ENCODE measurements around the gene THAP7.

Gene THAP7

DNA sequence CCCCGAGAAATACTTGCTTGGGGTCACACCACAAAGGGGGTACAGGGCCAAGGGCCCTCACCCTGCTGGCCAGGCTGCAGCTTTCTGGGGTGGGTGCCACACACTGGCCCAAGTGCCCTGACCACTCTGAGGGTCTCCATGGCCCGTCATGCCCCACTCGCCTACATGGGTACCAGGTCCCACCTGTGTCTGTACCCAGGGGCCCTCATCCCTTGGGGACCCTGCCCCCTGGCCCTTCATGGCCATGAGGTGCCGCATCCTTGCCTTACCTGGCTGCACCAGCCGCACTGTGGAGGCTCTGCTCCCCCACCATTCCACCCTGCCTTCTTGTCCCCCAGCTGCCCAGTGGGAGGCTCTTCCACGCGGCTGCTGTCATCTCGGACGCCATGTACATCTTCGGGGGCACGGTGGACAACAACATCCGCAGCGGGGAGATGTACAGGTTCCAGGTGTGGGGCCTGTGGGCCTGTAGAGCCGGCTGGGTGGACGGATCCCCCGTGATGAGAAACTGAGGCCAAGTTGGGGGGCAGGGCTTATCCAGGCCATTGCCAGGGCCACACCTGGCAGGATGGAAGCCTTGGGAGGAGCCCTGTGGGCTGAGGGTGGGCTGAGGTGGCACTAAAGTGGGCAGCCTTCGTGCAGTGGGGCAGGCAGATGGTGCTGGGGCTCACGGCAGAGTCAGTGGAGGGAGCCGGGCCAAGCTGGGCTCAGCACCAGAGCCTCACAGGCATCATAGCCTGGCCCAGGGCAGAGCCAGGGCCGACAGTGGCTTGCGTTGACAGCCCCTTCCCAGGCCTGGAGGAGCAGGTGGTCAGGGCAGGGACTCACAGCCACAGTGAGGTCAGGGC, 9.2 kb downstream of the THAP7 start:
- no peak for DNase-seq

DNA sequence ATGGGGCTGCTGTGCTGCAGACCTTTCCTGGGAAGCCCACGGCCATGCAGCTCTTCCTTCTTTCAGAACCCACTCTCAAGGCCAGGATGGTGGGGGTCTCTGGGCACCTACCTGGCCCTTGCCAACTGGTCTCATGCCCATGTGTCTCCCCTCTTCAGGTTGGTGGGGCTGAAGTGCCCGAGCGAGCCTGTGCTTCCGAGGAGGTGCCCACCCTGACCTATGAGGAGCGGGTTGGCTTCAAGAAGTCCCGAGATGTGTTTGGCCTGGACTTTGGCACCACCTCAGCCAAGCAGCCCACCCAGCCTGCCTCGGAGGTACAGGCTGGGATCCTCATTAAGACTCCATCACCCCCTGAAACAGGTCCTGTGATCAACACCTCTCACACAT, 9.9 kb downstream of the THAP7 start:
- DNase-seq = no peak

DNA sequence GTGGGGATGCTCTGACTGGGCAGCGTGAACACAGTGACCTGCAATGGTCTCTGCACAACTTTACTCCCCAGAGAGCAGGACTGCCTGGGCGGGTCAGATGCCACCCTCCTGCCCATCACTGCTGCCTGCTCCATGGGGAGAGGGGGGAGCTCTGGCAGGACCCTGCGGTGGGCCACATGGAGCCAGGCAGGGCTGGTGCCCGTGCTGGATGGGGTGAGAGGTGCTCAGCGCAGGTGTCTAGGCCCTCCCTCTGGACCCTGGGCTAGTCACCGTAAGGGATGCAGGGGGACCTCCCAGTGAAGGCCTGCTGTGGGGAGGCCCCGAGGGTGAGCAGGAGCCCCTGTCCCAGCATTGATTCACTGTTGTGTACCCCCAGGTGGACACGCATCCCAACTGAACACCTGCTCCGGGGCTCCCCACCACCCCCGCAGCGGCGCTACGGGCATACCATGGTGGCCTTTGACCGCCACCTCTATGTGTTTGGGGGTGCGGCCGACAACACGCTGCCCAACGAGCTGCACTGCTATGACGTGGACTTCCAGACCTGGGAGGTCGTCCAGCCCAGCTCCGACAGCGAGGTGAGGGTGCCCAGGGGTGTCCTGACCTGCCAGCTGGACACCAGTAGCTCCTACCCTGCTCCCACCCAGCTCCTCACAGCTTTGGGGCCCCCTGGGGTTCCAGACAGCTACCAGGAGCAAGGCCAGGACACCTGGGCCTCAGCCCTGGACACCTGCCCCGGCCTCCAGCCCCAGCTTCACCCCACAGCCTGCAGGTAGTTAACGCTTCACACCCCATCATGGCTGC, 10.5 kb downstream of the THAP7 start:
- DNase-seq = no peak

DNA sequence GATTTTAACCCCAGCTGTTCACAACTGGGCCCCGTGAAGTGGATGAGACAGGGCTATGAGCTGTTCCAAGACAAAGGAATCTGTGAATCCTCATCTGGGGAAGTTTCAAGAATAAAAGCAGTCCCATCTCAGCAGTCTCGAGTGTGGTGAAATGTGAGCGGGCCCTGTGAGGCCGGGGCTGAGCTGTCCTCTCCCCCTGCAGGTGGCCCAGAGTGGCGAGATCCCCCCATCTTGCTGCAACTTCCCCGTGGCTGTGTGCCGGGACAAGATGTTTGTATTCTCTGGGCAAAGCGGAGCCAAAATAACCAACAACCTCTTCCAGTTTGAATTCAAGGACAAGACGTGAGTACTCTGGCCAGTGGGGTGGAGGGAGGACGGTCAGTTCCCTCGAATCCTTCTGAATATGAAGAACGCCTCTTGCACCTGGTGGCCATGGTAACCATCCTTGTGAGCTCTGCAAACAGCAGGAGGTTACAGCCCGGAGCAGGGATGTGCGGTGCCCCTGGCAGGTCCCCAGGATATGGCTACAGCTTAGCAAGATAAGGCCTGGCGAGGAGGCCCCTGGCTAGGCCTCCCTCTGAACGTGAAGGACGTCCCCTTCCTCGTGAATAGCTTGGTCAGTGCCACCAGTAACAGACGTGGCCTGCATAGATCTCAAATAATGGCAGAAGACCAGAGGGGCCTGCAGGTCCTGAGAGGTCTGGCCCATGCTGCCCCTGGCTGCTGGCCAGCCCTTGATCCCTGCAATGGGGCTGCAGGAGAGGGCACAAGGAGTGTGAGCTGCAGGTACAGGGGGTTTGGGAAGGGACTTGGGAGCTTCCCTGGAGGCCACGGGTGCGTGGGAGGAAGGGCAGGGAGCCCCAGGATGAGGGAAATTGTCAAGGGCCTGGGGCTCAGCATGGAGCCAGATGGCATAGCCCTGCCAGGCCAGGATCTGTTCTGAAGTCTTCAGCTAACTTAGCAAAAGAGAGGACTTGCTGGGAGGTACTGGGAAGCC, 11.4 kb downstream of the THAP7 start:
- no peak for DNase-seq

DNA sequence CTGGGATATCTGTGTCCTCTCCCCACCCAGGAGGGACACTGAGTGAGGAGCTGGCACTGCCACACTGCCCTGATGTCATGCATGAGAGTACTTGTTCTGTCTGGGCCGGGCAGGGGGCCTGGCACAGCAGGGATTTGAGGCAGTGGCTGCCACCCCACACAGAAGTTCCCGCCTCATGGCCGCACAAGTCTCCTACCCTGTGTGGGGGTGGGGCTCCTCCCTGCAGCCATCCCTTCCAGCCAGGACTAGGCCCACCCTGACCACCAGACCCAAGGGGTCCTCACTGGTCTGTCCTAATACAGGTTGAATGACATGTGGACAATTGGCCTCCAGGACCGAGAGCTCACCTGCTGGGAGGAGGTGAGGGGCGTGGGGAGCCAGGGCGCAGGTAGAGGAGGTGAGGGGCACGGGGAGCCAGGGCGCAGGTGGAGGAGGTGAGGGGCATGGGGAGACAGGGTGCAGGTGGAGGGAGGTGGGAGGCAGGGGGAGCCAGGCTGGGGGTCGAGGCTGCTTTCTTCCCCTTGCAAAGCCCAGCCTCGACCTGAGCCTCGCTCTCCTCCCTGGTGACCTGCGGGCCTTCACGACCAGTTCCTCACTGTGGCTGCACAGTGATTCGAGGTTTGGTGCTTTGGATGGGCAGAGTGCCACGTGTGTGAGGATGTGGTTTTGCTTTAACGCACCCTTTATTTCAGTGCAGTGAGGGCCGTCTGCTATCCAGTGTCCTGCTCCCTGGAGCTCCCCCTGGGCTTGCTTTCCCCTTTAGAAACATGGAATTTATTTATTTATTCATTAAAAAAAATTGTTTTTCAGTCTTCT, 12.4 kb downstream of the THAP7 start:
- no peak for DNase-seq

DNA sequence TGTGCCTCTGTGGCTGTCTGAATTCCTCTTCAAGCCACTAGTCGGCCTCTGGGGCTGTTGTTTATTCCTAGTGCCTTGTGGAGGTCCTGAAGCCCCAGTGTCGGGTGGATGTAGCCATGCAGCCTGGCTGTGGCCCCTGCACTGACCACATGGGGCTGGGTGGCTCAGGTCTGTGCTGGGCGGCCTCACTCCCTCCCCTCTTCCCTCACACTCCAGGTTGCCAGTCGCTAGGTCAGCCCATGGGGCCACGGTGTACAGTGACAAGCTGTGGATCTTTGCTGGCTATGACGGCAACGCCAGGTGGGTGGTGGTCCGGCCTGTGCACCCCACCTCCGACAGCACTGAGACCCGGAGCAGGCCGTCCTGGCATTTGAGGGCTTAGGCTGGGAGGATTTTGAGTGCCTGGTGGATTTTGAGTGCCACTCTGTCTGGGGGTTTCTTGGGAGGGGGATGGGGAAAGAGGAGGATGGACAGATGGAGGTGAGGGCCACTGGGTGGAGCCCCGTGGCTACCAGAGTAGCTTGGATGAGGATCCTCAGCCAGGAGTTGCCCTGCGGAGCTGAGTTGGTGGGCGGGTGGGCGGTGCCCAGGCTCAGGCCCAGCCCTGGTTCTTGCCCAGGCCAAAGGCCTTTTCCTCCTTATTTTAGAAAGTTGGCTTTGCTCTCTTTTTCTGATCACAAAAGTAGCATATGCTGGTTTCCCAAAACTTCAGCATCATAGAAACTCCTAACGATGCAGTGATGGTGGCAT, 13.2 kb downstream of the THAP7 start:
- DNase-seq = no peak

DNA sequence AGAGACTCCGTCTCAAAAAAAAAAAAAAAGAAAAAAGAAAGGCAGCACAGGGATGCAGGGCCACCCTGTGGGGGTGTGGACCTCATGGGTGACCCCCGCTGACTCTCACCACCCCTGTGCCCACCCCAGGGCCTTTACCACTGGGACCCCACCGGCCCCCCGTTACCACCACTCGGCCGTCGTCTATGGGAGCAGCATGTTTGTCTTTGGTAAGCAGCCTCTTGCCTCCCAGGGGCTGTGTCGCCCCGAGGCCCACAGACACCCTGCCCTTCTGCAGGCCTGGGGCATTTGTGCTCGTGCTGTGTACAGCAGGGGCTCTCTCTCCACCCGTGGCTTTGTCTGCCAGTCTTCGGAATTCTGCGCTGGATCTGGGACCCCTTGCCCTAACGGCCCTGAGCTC, 14.5 kb downstream of the THAP7 start:
- no peak for DNase-seq

DNA sequence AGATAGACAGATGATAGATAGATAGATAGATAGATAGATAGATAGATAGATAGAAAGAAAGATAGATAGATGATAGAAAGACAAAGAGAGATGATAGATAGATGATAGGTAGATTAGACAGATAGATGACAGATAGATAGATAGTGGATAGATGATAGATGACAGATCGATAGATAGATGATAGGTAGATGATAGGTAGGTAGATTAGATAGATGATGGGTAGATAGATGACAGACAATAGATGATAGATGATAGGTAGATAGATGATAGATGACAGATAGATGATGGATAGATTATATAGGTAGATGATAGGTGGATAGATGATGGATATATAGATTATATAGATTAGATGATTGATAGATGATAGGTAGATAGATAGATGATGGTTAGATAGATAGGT, 15.6 kb downstream of the THAP7 start:
- no peak for DNase-seq

DNA sequence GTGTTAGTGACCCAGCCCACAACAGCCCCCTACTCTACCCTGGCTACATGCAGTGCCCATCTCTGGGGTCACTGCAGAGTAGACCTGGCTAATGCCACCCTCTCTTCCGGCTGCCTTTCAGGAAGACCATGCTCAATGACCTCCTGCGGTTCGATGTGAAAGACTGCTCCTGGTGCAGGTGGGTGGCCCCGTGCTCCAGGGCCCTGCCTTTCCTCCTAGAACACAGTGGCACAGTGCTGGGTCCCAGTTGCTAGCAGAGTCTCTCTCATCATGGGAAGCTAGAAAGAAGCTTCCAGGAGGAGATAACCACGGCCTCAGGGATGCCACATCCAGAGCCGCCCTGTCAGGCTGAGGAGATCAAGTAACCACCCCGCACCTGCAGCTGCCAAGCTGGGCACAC, 16.2 kb downstream of the THAP7 start:
- no peak for DNase-seq

DNA sequence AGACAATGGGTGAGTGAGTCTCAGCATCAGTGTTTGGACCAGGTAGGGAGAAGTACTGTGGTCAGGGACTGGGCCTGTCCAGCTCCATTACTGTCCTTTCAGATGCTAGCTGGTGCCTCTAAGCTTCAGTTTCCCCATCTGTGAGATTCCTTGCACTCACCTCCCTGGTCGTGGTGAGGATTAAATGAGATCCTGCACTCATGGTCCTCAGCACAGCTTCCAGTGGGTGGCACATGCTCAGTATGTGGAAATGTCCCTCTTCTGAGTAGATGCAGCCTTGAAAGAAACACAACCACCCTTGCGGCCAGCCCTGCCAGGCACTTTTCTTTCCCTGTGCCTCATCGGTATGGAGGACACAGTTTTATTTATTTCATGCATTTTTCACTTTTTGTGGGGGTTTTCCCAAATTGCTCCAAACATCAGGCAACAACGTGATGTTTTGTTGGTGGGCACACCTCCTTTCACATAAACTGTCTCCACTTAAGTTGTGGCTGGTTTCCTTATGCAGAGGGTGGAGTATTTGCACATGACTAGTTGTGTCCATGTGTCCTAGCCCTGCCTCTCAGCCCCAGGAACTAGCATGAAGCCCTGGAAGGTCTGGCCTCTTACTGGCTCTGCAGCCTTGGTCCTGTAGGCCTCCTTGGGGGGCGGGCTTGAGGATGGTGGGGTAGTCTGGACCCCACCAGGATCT, 18.7 kb downstream of the THAP7 start:
- no peak for DNase-seq

DNA sequence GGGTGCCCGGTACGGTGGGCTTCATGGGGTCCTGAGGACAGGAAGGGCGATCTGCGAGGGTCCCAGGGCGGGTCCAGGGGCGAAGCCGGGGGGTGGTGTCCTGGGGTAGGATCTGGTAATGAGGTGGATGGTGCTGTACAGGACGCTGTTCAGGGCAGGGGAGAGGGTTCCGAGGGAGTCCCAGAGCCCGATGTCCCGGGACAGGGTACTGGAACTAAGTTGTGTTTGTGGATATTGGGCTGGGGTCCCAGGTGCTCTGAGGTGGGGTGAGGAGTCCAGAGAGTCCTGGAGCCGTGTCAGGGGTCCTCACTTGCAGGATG, 19.4 kb downstream of the THAP7 start:
- no peak for DNase-seq

DNA sequence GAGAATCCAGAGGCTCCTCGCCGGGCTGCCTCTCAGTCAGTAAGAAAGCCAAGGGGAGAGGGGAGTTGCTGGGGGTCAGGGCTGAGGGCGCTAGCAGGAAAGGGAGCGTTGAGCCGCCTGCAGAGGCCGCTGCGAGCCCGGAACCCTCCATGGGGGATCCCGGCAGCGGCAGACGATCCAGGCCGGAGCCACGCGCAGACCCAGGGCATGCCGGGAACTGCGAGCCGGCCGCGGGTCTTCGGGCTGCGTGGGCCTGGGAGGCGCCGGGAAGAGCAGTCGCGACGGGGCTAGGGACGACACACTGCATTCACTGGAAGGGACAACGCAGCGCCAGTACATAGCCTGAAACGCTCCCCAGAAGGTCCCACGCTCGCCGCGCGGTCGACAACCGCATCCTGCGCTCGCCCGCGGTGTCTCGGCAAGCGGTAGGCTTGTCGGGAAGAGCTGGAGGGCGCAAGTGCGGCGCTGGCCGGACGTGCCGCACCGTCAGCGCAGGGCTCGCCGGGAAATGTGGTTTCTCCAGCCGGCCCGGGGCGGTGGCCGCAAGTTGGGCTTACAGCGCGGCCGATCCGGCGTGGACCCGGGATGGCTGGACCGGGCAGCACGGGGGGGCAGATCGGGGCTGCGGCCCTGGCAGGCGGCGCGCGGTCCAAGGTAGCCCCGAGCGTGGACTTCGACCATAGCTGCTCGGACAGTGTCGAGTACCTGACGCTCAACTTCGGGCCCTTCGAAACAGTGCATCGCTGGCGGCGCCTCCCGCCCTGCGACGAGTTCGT, 19.9 kb downstream of the THAP7 start, which contains the start of gene LZTR1:
Gene LZTR1 (plus strand): TSS at position 511 of the 776 bp plus-strand sequence. CDS start 75 bp downstream, at position 586.
- peak; percentile 98 for DNase-seq

DNA sequence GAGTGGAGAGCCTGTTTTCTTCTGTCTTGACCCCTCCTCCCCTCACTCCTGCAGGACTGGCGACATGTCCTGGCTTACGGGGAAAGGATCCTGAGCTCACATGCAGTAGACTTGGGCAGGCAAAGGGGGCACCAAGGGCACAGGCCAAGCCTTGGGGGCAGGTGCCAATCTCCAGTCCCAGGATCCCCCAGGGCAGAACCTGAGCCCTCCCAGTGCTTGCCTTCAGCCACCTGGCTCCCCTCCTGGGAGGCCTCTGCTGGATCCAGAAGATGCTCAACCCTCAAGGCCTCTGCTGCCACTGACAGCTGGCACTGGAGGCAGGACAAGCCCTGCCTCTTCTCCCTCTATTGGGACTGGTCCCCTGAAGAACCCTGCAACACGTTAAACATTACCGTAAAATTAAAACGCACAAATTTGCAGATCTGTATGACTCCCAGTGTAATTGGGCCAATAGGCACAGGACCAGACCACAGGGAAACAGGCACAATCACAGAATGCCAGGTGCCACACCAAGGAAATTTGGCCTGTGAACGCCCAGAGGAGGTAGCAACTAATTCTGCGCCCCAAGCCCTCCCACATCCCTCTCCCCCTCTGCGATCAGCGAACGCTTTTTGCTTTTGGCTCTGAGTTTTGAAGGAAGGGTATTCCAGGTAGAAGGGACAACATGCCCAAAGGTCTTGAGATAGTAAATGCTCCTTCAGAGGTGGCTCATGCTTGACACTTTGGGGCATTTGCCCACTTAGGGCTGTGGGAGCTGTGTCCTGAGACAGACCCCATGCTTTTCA, 20.8 kb downstream of the THAP7 start:
- no peak for DNase-seq

DNA sequence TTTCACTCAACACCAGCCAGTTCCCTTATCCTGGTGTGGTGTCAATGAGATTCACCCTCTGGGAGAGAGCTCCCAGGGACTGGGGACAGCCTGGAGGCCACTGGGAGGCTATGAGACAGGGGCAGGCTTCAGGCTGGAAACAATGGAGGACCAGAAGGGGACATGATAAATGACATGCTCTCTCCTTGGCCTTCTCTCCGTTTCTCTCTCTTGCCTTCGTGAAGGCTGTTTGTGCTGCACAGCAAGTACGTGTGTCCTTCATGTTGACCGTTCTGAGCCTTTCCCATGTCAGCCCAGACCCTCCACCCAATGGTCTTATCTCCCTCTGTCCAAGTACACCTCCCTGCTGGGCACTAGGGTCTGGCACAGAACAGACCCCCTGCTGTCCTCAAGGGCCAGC, 21.4 kb downstream of the THAP7 start:
- no peak for DNase-seq

DNA sequence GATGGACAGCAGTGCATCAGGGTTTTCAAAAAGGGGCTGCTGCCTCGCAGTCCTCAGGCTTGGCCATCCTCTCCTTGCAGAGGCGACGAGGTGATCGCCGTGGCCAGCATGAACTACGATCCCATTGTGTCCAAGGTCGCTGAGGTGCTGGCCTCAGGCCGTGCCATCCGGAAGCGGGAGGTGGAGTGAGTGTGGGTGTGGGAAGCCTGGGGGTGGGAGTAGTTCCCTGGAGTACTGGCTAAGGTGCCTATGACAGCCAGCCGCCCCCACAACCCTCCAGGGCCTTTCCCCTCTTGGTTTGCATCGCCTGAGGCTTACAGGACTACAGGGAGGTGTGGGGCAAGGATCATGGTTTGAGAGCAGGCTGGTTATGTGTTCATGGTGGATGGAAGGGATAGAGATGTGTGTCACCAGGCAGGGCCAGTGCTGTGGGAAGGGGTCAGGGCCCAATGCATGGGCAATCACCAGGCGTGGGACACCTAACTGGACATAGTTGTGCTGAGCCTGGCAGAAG, 21.9 kb downstream of the THAP7 start:
- no peak for DNase-seq

DNA sequence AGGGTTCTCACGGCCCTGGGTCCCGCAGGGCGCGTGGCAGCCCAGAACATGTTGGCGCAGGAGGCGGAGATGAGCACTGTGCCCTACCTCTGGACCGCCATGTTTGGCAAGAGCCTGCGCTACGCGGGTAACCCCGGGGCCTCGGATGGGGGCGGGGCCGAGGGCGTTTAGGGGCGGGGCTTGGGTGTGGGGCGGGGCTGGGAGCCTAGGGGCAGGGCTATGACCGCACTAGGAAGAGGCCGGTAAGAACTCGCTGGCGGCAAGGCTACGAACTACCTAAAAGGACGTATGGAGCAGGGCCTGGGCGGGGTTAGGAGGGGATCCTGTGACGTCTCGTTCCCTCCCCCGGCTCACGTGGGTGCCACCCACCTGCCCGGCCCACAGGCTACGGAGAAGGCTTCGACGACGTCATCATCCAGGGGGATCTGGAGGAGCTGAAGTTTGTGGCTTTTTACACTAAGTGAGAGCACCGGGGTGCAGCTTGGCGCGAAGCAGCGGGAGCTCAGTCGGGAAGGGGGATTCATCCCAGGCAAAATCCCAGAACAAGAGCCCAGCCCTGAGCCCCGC, 22.6 kb downstream of the THAP7 start:
- peak; percentile 65 for DNase-seq

DNA sequence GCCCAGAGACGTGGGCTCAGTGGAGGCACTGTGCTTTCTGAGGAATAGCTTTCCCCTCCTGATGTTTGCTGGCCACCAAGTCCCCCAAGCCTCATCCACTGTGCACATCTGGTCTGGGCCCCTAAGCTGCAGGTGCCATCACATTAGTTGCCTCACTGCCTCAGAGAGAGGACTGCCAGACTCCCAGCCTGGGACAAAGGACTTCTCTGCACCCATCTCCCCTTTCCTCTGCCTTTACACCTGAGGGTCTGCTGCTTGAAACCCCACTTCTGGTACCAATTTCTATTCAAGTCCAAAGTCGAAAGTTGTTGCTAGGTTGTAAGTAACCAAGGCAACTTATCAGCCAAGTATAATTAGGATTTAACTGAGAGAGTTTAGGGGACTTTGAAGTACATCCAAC, 23.5 kb downstream of the THAP7 start:
- no peak for DNase-seq

DNA sequence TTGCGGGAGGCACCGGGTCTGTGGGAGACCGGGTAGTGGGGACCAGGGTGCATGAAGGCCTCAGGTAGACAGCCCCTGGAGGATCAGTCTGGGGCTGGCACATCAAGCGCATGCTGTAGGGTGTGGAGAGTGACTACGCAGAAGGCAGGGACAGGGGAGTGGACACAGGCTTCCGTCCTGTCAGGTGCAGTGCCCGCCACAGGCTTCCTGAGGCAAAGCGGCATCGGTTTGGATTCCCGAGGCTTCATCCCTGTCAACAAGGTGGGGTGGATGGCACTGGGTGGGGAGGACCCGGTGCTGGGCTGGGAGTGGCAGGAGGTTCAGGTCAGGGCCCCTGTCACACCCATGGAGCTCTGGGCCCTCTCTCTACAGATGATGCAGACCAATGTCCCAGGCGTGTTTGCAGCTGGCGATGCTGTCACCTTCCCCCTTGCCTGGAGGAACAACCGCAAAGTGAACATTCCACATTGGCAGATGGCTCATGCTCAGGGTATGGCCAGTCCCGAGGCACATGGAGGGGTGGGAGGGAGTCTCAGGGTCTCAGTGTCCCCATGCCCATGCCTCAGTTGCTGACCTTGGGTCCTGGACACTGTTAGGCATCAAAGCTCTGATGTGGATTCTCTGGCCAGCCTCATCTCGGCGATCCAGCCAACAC, 24.3 kb downstream of the THAP7 start:
- DNase-seq = no peak
